Measurements from ENCODE around the gene GFOD1.
A peak's percentile ranks its signal among the peaks of the same experiment; 100 is the strongest.
"Not testable (repeated sequence)": the region's sequence is repeated elsewhere in the genome, so short reads cannot be mapped to it uniquely, and the experiment has no call there.

Gene GFOD1

GRCh38 chr6:13396241-13396792, 91.1 kb downstream of the GFOD1 start:
- Histone ChIP-seq H3K27ac (no peak overlapping the region), H4K20me1 (peaks cover 0 to 32% (median 0%) of the 10 kb centered on the region in 11 experiments; a peak in 4 of 22 replicates), H3K4me2 (no peak overlapping the region), H3K4me3 (no peak overlapping the region), H3K27me3 (no peaks in the 10 kb centered on the region), H3K36me3 (no peaks in the 10 kb centered on the region), H3K4me1 (peaks cover 0 to 14% (median 7%) of the 10 kb centered on the region in 10 experiments; a peak in 12 of 20 replicates), H3K9ac (no peak overlapping the region), H3K9me3 (replicated peaks in 1 of 11) (peaks cover 0 to 6% (median 0%) of the 10 kb centered on the region in 11 experiments; a peak in 1 of 22 replicates)
- no peak for TF ChIP-seq Cebpa-rat (IDR thresholded peaks at IDR 0.05)

- Histone ChIP-seq H3K4me2 (peak overlapping the region in 5 of 11 experiments; percentile 20 to 36 (median 26); a peak in 7 of 22 replicates), H3K4me3 (no peak overlapping the region), H3K4me1 (peaks cover 4 to 18% (median 10%) of the 10 kb centered on the region in 10 experiments; a peak in 13 of 20 replicates), H3K9me3 (replicated peaks in 1 of 11) (peaks cover 0 to 11% (median 0%) of the 10 kb centered on the region in 11 experiments; a peak in 6 of 22 replicates), H3K27ac (peak overlapping the region in 2 of 11 experiments; percentile 46 to 48; a peak in 2 of 22 replicates), H3K27me3 (no peaks in the 10 kb centered on the region), H4K20me1 (peaks cover 0 to 32% (median 0%) of the 10 kb centered on the region in 11 experiments; a peak in 4 of 22 replicates), H3K9ac (no peak overlapping the region), H3K36me3 (no peaks in the 10 kb centered on the region)
- no peak for TF ChIP-seq Cebpa-rat (IDR thresholded peaks at IDR 0.05)
Observed at GRCh38 chr6:13395272-13396237, 91.8 kb downstream of the GFOD1 start.

GRCh38 chr6:13392462-13392861, 94.9 kb downstream of the GFOD1 start:
- Histone ChIP-seq H3K4me1 (peaks cover 2 to 18% (median 9%) of the 10 kb centered on the region in 10 experiments; a peak in 13 of 20 replicates), H3K4me3 (no peak overlapping the region), H3K9ac (no peak overlapping the region), H3K27ac (no peak overlapping the region), H3K4me2 (no peak overlapping the region), H3K9me3 (replicated peaks in 1 of 11) (peaks cover 3 to 33% (median 19%) of the 10 kb centered on the region in 11 experiments; a peak in 20 of 22 replicates), H3K27me3 (no peaks in the 10 kb centered on the region), H3K36me3 (0 out of 22 replicates have a peak, but pooled peaks cover 0 to 7% (median 0%) of the 10 kb centered on the region in 11 experiments), H4K20me1 (peaks cover 0 to 13% (median 0%) of the 10 kb centered on the region in 11 experiments; a peak in 4 of 22 replicates)
- no peak for TF ChIP-seq Cebpa-rat (IDR thresholded peaks at IDR 0.05)

- Histone ChIP-seq H3K27ac (no peak overlapping the region), H3K4me2 (no peak overlapping the region)
- no peak for TF ChIP-seq Cebpa-rat (IDR thresholded peaks at IDR 0.05)
Observed at GRCh38 chr6:13391537-13391936, 95.9 kb downstream of the GFOD1 start.

GRCh38 chr6:13390658-13391057, 96.7 kb downstream of the GFOD1 start:
- peaks cover 0 to 12% (median 6%) of the 10 kb centered on the region in 10 experiments; a peak in 12 of 20 replicates for H3K4me1 ChIP-seq
- H3K27ac ChIP-seq: no peak overlapping the region
- no peak overlapping the region for H3K4me3 ChIP-seq
- peaks cover 3 to 33% (median 19%) of the 10 kb centered on the region in 11 experiments; a peak in 20 of 22 replicates for H3K9me3 ChIP-seq (replicated peaks in 1 of 11)
- H3K4me2 ChIP-seq: peak overlapping the region in 2 of 11 experiments; percentile 17 to 24; a peak in 2 of 22 replicates
- H3K27me3 ChIP-seq: no peaks in the 10 kb centered on the region
- no peak overlapping the region for H3K9ac ChIP-seq
- peaks cover 0 to 9% (median 0%) of the 10 kb centered on the region in 11 experiments; a peak in 2 of 22 replicates for H4K20me1 ChIP-seq
- H3K36me3 ChIP-seq: peaks cover 0 to 7% (median 0%) of the 10 kb centered on the region in 11 experiments; a peak in 2 of 22 replicates
- no peak for TF ChIP-seq Cebpa-rat (IDR thresholded peaks at IDR 0.05)

More at GRCh38 chr6:13391537-13391936, 95.9 kb downstream of the GFOD1 start:
- H3K4me3 ChIP-seq: no peak overlapping the region
- no peak overlapping the region for H3K9ac ChIP-seq
- peaks cover 3 to 33% (median 19%) of the 10 kb centered on the region in 11 experiments; a peak in 20 of 22 replicates for H3K9me3 ChIP-seq (replicated peaks in 1 of 11)
- peaks cover 0 to 9% (median 0%) of the 10 kb centered on the region in 11 experiments; a peak in 2 of 22 replicates for H4K20me1 ChIP-seq
- no peaks in the 10 kb centered on the region for H3K27me3 ChIP-seq
- H3K36me3 ChIP-seq: peaks cover 0 to 7% (median 0%) of the 10 kb centered on the region in 11 experiments; a peak in 2 of 22 replicates
- H3K4me1 ChIP-seq: peaks cover 0 to 18% (median 9%) of the 10 kb centered on the region in 10 experiments; a peak in 12 of 20 replicates

GRCh38 chr6:13389237-13389636, 98.2 kb downstream of the GFOD1 start:
- H3K4me1 ChIP-seq, H3K9ac ChIP-seq, H3K27me3 ChIP-seq, H3K4me2 ChIP-seq, H3K4me3 ChIP-seq, H3K27ac ChIP-seq: not testable (repeated sequence)
- Histone ChIP-seq H4K20me1 (peaks cover 0 to 17% (median 0%) of the 10 kb centered on the region in 11 experiments; a peak in 2 of 22 replicates), H3K9me3 (replicated peaks in 1 of 11) (peaks cover 3 to 33% (median 19%) of the 10 kb centered on the region in 11 experiments; a peak in 20 of 22 replicates), H3K36me3 (peaks cover 0 to 14% (median 0%) of the 10 kb centered on the region in 11 experiments; a peak in 2 of 22 replicates)

GRCh38 chr6:13388769-13389168, 98.6 kb downstream of the GFOD1 start:
- H3K27me3 ChIP-seq, H3K4me3 ChIP-seq, H3K27ac ChIP-seq, H3K4me2 ChIP-seq, H3K9ac ChIP-seq, H3K4me1 ChIP-seq: not testable (repeated sequence)
- Histone ChIP-seq H3K36me3 (peaks cover 0 to 14% (median 0%) of the 10 kb centered on the region in 11 experiments; a peak in 2 of 22 replicates), H4K20me1 (peaks cover 0 to 17% (median 0%) of the 10 kb centered on the region in 11 experiments; a peak in 2 of 22 replicates), H3K9me3 (replicated peaks in 1 of 11) (peaks cover 3 to 33% (median 19%) of the 10 kb centered on the region in 11 experiments; a peak in 20 of 22 replicates)

- Histone ChIP-seq H4K20me1 (peaks cover 0 to 23% (median 0%) of the 10 kb centered on the region in 11 experiments; a peak in 3 of 22 replicates), H3K9ac (no peak overlapping the region), H3K4me1 (no peaks in the 10 kb centered on the region), H3K4me2 (no peak overlapping the region), H3K9me3 (replicated peaks in 1 of 11) (peaks cover 5 to 24% (median 15%) of the 10 kb centered on the region in 11 experiments; a peak in 20 of 22 replicates), H3K27me3 (no peaks in the 10 kb centered on the region), H3K27ac (no peak overlapping the region), H3K4me3 (no peak overlapping the region), H3K36me3 (peaks cover 0 to 10% (median 0%) of the 10 kb centered on the region in 11 experiments; a peak in 2 of 22 replicates)
- TF ChIP-seq Cebpa-rat (IDR thresholded peaks at IDR 0.05): no peak
Observed at GRCh38 chr6:13384966-13385365, 102.4 kb downstream of the GFOD1 start.
